Cardiac muscle cell (in vitro differentiated cells and primary cell): ENCODE measurements around the gene UBXN6. TPM values are rescaled to one million over a fixed set of nuclear protein-coding genes. Genes with fewer than 3 reads are reported as not detected.

Source experiments
- DNase-seq, 2 donors: peaks; one replicate each; pipeline versions ENCODE4 v3.0.0 to v3.0.0-alpha.2; 2010 to 2017; ENCODE audit warnings: low read depth in 1 of 2, low spot score in 1 of 2
- H3K27ac ChIP-seq: fragments of 200-600 bp; sonication (generic); 2 replicates; pipeline ENCODE4 v1.5.1; 2016
- H3K27me3 ChIP-seq: fragments of 200-600 bp; sonication (generic); 2 replicates; pipeline ENCODE4 v1.6.0; 2016; ENCODE audit warnings: control low read depth
- H3K36me3 ChIP-seq: fragments of 200-600 bp; sonication (generic); 2 replicates; pipeline ENCODE4 v1.5.1; 2016; ENCODE audit warnings: control low read depth
- H3K4me1 ChIP-seq: fragments of 200-600 bp; sonication (generic); 2 replicates; pipeline ENCODE4 v1.8.1; 2017; ENCODE audit warnings: low read depth, mild to moderate bottlenecking, mixed run types
- H3K4me3 ChIP-seq: fragments of 200-600 bp; sonication (generic); 2 replicates; pipeline ENCODE4 v1.5.1; 2016; ENCODE audit warnings: mild to moderate bottlenecking
- H3K9me3 ChIP-seq: fragments of 200-600 bp; sonication (generic); 2 replicates; pipeline ENCODE4 v1.5.1; 2017; ENCODE audit warnings: low read depth, mild to moderate bottlenecking, control low read depth
- CTCF ChIP-seq: IDR thresholded peaks from 2 replicates; pipeline ENCODE4 v1.5.1; 2012; ENCODE audit warnings: low read depth, mild to moderate bottlenecking, low read length
- polyA plus RNA-seq: library from polyadenylated mRNA; unstranded; fragments of >200 nt; fragmentation: Nextera tagmentation; extraction: Ambion mirVana; gene quantifications from 2 replicates; pipeline ENCODE4 v1.2.1, GENCODE V29; 2016
- total RNA-seq: library from RNA; depleted of rRNA; stranded (reverse); fragments of >200 nt; gene quantifications from 2 replicates; pipeline ENCODE4 v1.2.3, GENCODE V29; 2016

UBXN6 gene
- total and polyA plus RNA-seq, 2 experiments from 2014 or later, result 46.2 to 147 TPM

- no peak overlapping the region for H3K4me3 ChIP-seq
- peaks cover 3% of the 10 kb centered on the region for H3K36me3 ChIP-seq
- no peaks in the 10 kb centered on the region for H3K4me1 ChIP-seq
- H3K27me3 ChIP-seq, result no peaks in the 10 kb centered on the region
- DNase-seq, result peak in 1 of 2 donors; percentile 74
- no peak overlapping the region for H3K27ac ChIP-seq
- no peak for TF ChIP-seq CTCF
- no peaks in the 10 kb centered on the region for H3K9me3 ChIP-seq
These were observed 32.1 kb downstream of the UBXN6 start for GRCh38 chr19:4425537-4425936.

- no peak for DNase-seq
- no peaks in the 10 kb centered on the region for H3K27me3 ChIP-seq
- no peak for TF ChIP-seq CTCF
- H3K27ac ChIP-seq, result no peak overlapping the region
- H3K9me3 ChIP-seq, result no peaks in the 10 kb centered on the region
- no peak overlapping the region for H3K4me3 ChIP-seq
- no peaks in the 10 kb centered on the region for H3K4me1 ChIP-seq
- H3K36me3 ChIP-seq, result no peaks in the 10 kb centered on the region
These were observed 34.0 kb downstream of the UBXN6 start for GRCh38 chr19:4423416-4424126.

- Histone ChIP-seq H3K27me3 (no peaks in the 10 kb centered on the region), H3K4me3 (no peak overlapping the region), H3K36me3 (no peaks in the 10 kb centered on the region), H3K4me1 (peaks cover 12% of the 10 kb centered on the region), H3K27ac (no peak overlapping the region), H3K9me3 (no peaks in the 10 kb centered on the region)
- no peak for TF ChIP-seq CTCF
- no peak for DNase-seq
These were observed 41.3 kb downstream of the UBXN6 start for GRCh38 chr19:4416268-4416667.

GRCh38 chr19:4415352-4415751 is 42.2 kb downstream of the UBXN6 start:
- no peak for TF ChIP-seq CTCF
- peak overlapping the region; percentile 59 for H3K27ac ChIP-seq
- H3K36me3 ChIP-seq, result no peaks in the 10 kb centered on the region
- DNase-seq, result peak in 1 of 2 donors; percentile 70
- no peaks in the 10 kb centered on the region for H3K9me3 ChIP-seq
- no peak overlapping the region for H3K4me3 ChIP-seq
- no peaks in the 10 kb centered on the region for H3K27me3 ChIP-seq
- peaks cover 12% of the 10 kb centered on the region for H3K4me1 ChIP-seq

- Histone ChIP-seq H3K4me1 (peaks cover 12% of the 10 kb centered on the region), H3K27me3 (no peaks in the 10 kb centered on the region), H3K27ac (peak overlapping the region; percentile 59), H3K36me3 (no peaks in the 10 kb centered on the region), H3K4me3 (no peak overlapping the region), H3K9me3 (no peaks in the 10 kb centered on the region)
- TF ChIP-seq CTCF, result no peak
- peak in 1 of 2 donors; percentile 60 for DNase-seq
These were observed 42.7 kb downstream of the UBXN6 start for GRCh38 chr19:4414800-4415321.
